ENCODE results near the gene FNIP2. TPM values are rescaled to one million over a fixed set of nuclear protein-coding genes. Genes with fewer than 3 reads are reported as not detected.

FNIP2 gene
- polyA plus RNA-seq, 1 experiment: 14.8 TPM

DNA sequence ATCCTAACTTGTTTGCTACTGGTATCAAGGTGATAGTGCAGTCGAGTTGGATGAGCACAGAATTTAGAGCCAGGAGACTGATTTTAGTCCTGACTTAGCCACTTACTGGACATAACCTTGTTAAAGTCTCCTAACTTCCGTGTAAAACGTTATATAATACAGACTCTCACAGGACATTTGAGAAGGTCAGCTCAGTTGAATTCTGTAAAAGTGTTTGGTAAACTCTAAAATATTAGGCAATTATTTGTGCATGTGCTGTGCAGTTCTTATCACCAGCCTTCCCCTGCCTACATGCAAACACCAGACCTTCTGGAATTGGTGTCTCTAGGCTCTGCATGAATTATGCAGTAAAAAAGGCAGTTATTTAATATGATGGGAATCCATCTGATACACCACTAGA lies 45.4 kb downstream of the FNIP2 start:
- H3K27me3 ChIP-seq (ENCODE audit: control insufficient read depth, insufficient read depth, low read length): no peaks in the 10 kb centered on the region
- ChIA-PET POLR2A (no interaction called here), CTCF (interaction anchor here (1.0 to 1.6 kb wide), 3 partner anchors 9 to 65 kb away, joined by 3 to 4 read pairs (median 3); no protein-coding TSS in a partner anchor)
- no peaks in the 10 kb centered on the region for H3K36me3 ChIP-seq (ENCODE audit: control insufficient read depth, insufficient read depth, low read length)
- TF ChIP-seq, protein P1, sequence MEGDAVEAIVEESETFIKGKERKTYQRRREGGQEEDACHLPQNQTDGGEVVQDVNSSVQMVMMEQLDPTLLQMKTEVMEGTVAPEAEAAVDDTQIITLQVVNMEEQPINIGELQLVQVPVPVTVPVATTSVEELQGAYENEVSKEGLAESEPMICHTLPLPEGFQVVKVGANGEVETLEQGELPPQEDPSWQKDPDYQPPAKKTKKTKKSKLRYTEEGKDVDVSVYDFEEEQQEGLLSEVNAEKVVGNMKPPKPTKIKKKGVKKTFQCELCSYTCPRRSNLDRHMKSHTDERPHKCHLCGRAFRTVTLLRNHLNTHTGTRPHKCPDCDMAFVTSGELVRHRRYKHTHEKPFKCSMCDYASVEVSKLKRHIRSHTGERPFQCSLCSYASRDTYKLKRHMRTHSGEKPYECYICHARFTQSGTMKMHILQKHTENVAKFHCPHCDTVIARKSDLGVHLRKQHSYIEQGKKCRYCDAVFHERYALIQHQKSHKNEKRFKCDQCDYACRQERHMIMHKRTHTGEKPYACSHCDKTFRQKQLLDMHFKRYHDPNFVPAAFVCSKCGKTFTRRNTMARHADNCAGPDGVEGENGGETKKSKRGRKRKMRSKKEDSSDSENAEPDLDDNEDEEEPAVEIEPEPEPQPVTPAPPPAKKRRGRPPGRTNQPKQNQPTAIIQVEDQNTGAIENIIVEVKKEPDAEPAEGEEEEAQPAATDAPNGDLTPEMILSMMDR (IDR thresholded peaks at IDR 0.05; ENCODE audit: insufficient read depth, low read depth, low read length): no peak
- no peak for DNase-seq (ENCODE audit: low read depth)
- no peak overlapping the region for H3K4me3 ChIP-seq (ENCODE audit: low read depth, low read length)

DNA sequence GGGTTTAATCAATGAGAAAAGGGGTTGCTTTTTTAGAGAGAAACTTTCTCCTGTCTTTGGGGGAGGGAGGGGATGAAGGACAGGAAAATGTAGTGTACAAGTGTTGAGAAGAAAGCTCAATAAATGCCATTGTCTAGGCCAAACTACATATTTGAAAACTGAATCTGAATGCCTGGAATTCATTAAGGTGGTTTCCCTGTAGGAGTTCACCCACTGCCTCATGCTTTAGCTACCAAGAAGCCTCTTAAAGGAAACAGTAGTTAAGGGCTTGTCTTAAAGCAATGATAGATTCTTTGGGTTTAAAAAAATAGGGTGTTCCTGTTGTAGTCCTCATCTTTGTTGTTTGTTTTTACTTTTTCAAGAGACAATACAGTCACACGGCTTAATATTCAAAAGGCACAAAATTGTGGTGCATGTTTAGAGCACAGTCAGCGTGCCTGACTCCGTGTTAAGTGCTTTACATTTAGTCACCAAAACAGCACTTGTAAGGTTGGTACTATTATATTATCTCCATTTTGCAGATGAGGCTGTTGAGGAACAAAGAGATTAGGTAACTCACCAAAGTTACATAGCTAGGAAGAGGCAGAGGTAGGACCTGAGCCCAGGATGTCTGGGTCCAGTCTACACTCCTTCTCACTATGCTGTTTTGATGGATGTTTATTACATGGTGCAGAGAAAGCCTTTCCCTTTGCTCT lies 46.0 kb downstream of the FNIP2 start:
- H3K27me3 ChIP-seq (ENCODE audit: control insufficient read depth, insufficient read depth, low read length): no peaks in the 10 kb centered on the region
- peak; percentile 63 for DNase-seq (ENCODE audit: low read depth)
- TF ChIP-seq, protein P1 (IDR thresholded peaks at IDR 0.05; ENCODE audit: insufficient read depth, low read depth, low read length): no peak
- POLR2A ChIA-PET: no interaction called here
- CTCF ChIA-PET: interaction anchor here (1.0 to 1.6 kb wide), 3 partner anchors 9 to 66 kb away, joined by 3 to 4 read pairs (median 3); no protein-coding TSS in a partner anchor
- H3K36me3 ChIP-seq (ENCODE audit: control insufficient read depth, insufficient read depth, low read length): no peaks in the 10 kb centered on the region
- no peak overlapping the region for H3K4me3 ChIP-seq (ENCODE audit: low read depth, low read length)

DNA sequence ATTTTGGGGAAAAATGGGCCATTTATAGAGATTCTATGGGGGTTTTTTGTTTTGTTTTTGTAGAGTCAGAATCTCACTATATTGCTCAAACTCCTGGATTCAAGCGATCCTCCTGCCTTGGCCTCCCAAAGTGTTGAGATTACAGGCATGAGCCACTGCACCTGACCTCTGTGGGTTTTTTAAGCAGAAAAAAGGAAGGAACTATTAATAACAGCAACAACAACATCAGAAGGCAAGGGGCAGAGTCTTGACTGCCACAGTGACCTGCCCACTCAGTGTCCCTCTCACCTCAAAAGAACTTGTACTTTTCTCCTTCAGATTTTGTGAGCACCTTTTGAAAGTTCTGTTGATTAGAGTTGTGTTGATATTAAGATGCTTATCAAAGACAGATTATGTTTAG lies 48.1 kb downstream of the FNIP2 start:
- no peak for DNase-seq (ENCODE audit: low read depth)
- CTCF ChIA-PET: no interaction called here
- no peaks in the 10 kb centered on the region for H3K36me3 ChIP-seq (ENCODE audit: control insufficient read depth, insufficient read depth, low read length)
- no peaks in the 10 kb centered on the region for H3K27me3 ChIP-seq (ENCODE audit: control insufficient read depth, insufficient read depth, low read length)
- TF ChIP-seq, protein P1 (IDR thresholded peaks at IDR 0.05; ENCODE audit: insufficient read depth, low read depth, low read length): no peak
- POLR2A ChIA-PET: no interaction called here
- no peak overlapping the region for H3K4me3 ChIP-seq (ENCODE audit: low read depth, low read length)

GRCh38 chr4:158817562-158818296 lies 48.9 kb downstream of the FNIP2 start:
- H3K4me3 ChIP-seq (ENCODE audit: low read depth, low read length): no peak overlapping the region
- no peaks in the 10 kb centered on the region for H3K27me3 ChIP-seq (ENCODE audit: control insufficient read depth, insufficient read depth, low read length)
- H3K36me3 ChIP-seq (ENCODE audit: control insufficient read depth, insufficient read depth, low read length): no peaks in the 10 kb centered on the region
- POLR2A ChIA-PET: no interaction called here
- CTCF ChIA-PET: no interaction called here
- DNase-seq (ENCODE audit: low read depth): no peak
- TF ChIP-seq, protein P1 (IDR thresholded peaks at IDR 0.05; ENCODE audit: insufficient read depth, low read depth, low read length): no peak

GRCh38 chr4:158818560-158819140 lies 49.8 kb downstream of the FNIP2 start:
- CTCF ChIA-PET: no interaction called here
- POLR2A ChIA-PET: interaction anchor here (0.5 kb wide), 1 partner anchor 37 kb away, joined by 8 read pairs; no protein-coding TSS in a partner anchor
- Histone ChIP-seq H3K4me3 (ENCODE audit: low read depth, low read length) (no peak overlapping the region), H3K27me3 (ENCODE audit: control insufficient read depth, insufficient read depth, low read length) (no peaks in the 10 kb centered on the region), H3K36me3 (ENCODE audit: control insufficient read depth, insufficient read depth, low read length) (no peaks in the 10 kb centered on the region)
- TF ChIP-seq, protein P1 (IDR thresholded peaks at IDR 0.05; ENCODE audit: insufficient read depth, low read depth, low read length): no peak
- no peak for DNase-seq (ENCODE audit: low read depth)
